Coronary artery (tissue), 2 donors: Measurements from ENCODE around the gene FBXO21.

ENCODE experiments used
- DNase-seq: peaks from one replicate; pipeline ENCODE4 v3.0.0-alpha.2; 2017; ENCODE audit warnings: low spot score
- H3K27ac ChIP-seq, 2 donors: fragments of 200-600 bp; sonication (generic); one replicate each; pipeline ENCODE4 v1.5.1; 2016 to 2019
- H3K4me3 ChIP-seq: fragments of 200-600 bp; sonication (generic); 2 replicates; pipeline ENCODE4 v1.5.1; 2016; ENCODE audit warnings: mild to moderate bottlenecking, moderate library complexity
- CTCF ChIP-seq: fragments of 200-600 bp; sonication (generic); IDR thresholded peaks from one replicate; pipeline ENCODE4 v1.5.1; 2019; ENCODE audit warnings: antibody characterized with exemption

Gene FBXO21

DNA sequence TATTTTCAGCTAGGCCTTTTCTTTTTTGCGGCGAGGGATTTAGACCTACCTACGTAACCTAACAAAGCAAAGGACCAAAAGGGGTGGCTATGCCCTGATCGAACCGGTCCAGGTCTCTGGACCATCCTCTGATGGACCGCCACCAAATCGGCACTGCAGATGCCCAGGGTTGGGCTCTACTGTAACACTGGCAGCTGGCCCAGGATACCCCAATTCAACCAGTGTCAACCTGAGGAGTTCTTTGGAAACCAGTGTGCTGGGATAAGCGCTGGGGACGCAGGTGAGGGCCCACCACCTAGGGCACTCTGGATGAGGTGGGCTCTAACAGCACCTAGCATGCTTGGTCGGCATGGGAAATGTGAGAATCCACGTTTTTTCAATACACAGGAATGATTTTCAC lies 32.2 kb downstream of the FBXO21 start:
- no peak for DNase-seq
- no peak for TF ChIP-seq CTCF
- no peak overlapping the region for H3K4me3 ChIP-seq
- no peak overlapping the region for H3K27ac ChIP-seq

DNA sequence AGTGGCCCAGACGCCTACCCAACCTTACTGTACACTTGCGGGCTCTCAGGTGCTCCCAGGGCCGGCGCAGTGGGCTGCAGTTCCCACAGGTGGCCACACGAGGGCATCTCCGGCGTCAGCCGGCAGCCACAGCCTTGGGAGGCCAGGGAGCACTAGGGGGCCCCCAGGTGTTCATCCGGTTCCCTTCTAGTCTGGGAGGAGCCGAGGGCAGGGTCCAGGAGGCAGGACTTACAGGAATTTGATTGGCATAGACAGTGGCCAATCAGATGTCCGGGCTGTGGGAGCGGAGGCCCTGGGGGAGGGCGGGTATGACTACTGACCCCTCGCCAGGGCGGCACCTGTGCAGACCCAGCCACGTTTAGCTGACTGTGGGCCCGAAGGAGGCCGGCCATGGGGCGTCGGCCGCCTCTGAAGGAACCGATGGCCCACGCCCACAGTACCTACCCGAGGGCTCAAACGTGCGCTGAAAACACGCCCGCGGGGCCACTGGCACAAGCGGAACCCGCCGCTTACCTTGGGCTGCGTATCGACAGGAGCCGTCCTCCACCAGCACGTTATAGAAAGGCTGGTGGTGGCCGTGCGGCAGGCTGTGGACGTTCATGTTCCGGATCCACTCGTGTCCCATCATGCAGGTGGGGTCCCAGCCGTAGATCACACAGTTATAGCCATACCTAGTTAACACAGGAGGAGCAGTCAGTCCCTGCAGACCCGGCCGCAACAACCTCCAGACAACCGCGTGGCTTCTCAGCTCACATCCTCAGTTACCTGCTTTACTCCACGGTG lies 34.8 kb downstream of the FBXO21 start:
- H3K27ac ChIP-seq, result no peak overlapping the region
- no peak for DNase-seq
- H3K4me3 ChIP-seq, result no peak overlapping the region
- TF ChIP-seq CTCF, result peak; percentile 44

GRCh38 chr12:117152793-117153775 lies 37.2 kb downstream of the FBXO21 start:
- H3K4me3 ChIP-seq, result no peak overlapping the region
- H3K27ac ChIP-seq, result no peak overlapping the region
- no peak for TF ChIP-seq CTCF
- no peak for DNase-seq

DNA sequence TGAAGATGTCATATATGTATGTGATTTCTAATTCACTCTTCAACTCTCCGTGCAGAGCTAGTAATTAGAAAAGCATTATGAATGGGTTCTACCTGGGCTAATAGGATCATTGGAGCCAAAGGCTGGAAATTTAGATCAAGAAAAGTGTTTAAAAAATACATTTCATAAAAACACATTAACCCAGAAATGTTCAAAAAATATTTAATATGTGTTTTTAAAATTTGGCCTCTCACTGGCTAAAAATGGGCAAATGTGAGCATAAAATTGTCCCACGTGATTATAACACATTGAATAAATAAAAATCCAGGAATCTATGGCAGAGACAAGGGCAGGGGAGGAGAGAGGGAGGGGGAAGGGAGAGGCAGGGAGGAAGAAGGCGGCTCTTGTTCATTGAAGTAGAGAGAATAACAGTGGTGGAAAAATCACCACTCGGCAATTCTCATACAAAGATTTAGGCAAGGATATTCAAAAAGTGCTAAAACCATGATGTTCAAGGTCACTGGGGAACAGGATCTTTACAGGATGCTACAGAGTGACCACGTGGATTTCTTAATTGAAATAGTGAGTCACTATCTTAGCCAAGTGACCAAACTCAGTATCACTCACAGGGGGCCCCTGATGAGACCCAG lies 38.8 kb downstream of the FBXO21 start:
- no peak for TF ChIP-seq CTCF
- DNase-seq, result no peak
- H3K4me3 ChIP-seq, result no peak overlapping the region
- H3K27ac ChIP-seq, result no peak overlapping the region

- Histone ChIP-seq H3K27ac (no peak overlapping the region), H3K4me3 (no peak overlapping the region)
- TF ChIP-seq CTCF, result no peak
- DNase-seq, result no peak
These were observed 40.8 kb downstream of the FBXO21 start for GRCh38 chr12:117149431-117149830.

DNA sequence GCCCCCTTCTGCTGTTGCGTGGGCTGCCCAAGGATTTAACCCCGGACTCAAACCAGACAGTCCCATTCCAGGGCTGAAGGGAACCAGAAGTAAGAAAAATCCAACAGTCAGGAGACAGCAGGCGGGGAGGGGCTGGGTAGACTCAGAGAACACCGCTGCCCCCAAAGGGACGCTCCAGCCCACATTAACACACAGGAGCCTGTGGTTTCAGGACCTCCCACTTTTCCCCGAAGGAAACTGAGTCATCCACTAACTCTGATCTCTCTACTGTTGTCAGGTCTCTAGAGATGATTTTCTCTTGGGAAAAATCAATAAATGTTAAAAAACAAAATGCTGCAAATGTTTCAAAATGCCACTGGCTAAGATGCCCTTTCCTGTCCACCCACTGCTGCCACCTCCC lies 41.6 kb downstream of the FBXO21 start:
- Histone ChIP-seq H3K27ac (no peak overlapping the region), H3K4me3 (no peak overlapping the region)
- TF ChIP-seq CTCF, result no peak
- no peak for DNase-seq
